PC-9 (cell line): ENCODE data around the gene TMEM132C. TPM values are rescaled to one million over a fixed set of nuclear protein-coding genes. Genes with fewer than 3 reads are reported as not detected.

Source experiments
- BruUV-seq: library from RNA; stranded (reverse); fragments of 400-500 nt; replicated peaks from 2 replicates; lab custom pipeline; 2021; lab: Mats Ljungman, UMichigan
- CTCF ChIA-PET: fragments of 300-600 bp; sonication (Branson Sonifier 250); formaldehyde crosslinking; loops from one replicate; lab custom pipeline; 2022; ENCODE audit warnings: antibody characterized with exemption; lab: Charles Lee
- POLR2A ChIA-PET: fragments of 300-600 bp; sonication (Branson Sonifier 250); formaldehyde crosslinking; loops from one replicate; lab custom pipeline; 2022; ENCODE audit warnings: antibody characterized with exemption; ENCODE audit not compliant: unreplicated experiment; lab: Charles Lee
- DNase-seq, 2 experiments: peaks; one replicate each; pipeline versions ENCODE4 v3.0.0 to v3.0.0-alpha.2; 2015 to 2022; ENCODE audit warnings: mixed read lengths in 1 of 2
- H2AFZ ChIP-seq: fragments of 200-600 bp; sonication (generic); 2 replicates; pipeline ENCODE4 v1.8.1; 2017; ENCODE audit warnings: antibody characterized with exemption
- H3F3A ChIP-seq: fragments of 200-600 bp; sonication (generic); 2 replicates; pipeline ENCODE4 v1.8.1; 2017; ENCODE audit warnings: antibody characterized with exemption, mild to moderate bottlenecking, low read depth; ENCODE audit not compliant: insufficient read depth
- H3K27ac ChIP-seq: fragments of 200-600 bp; sonication (generic); 2 replicates; pipeline ENCODE4 v1.6.1; 2016; ENCODE audit warnings: mixed run types
- H3K27me3 ChIP-seq: fragments of 200-600 bp; sonication (generic); 2 replicates; pipeline ENCODE4 v1.6.1; 2016; ENCODE audit warnings: low read depth, mixed run types; ENCODE audit not compliant: insufficient read depth
- H3K36me3 ChIP-seq: fragments of 200-600 bp; sonication (generic); 2 replicates; pipeline ENCODE4 v1.6.1; 2016; ENCODE audit warnings: low read depth, mixed run types
- H3K4me1 ChIP-seq: fragments of 200-600 bp; sonication (generic); replicated peaks from 2 replicates; pipeline ENCODE4 v1.6.1; 2016; ENCODE audit warnings: mixed run types; ENCODE audit not compliant: insufficient read depth
- H3K4me2 ChIP-seq: fragments of 200-600 bp; sonication (generic); 2 replicates; pipeline ENCODE4 v1.6.1; 2017; ENCODE audit warnings: mixed run types
- H3K4me3 ChIP-seq: fragments of 200-600 bp; sonication (generic); 2 replicates; pipeline ENCODE4 v1.6.1; 2016; ENCODE audit warnings: mixed run types
- H3K79me2 ChIP-seq: fragments of 200-600 bp; sonication (generic); 2 replicates; pipeline ENCODE4 v1.6.1; 2017; ENCODE audit warnings: low read depth, mixed run types
- H3K9me2 ChIP-seq: fragments of 200-600 bp; sonication (generic); 2 replicates; pipeline ENCODE4 v1.8.1; 2017; ENCODE audit warnings: mild to moderate bottlenecking; ENCODE audit not compliant: insufficient read depth
- H3K9me3 ChIP-seq: fragments of 200-600 bp; sonication (generic); 2 replicates; pipeline ENCODE4 v1.8.1; 2016; ENCODE audit warnings: low read depth; ENCODE audit not compliant: insufficient read depth
- H4K20me1 ChIP-seq: fragments of 200-600 bp; sonication (generic); 2 replicates; pipeline ENCODE4 v1.8.1; 2017; ENCODE audit not compliant: insufficient read depth
- CTCF ChIP-seq: fragments of 200-600 bp; sonication (generic); conservative IDR thresholded peaks from 2 replicates; pipeline ENCODE4 v1.6.1; 2017; ENCODE audit warnings: mixed run types, antibody characterized with exemption, mild to moderate bottlenecking, moderate library complexity
- EZH2 ChIP-seq: fragments of 200-600 bp; sonication (generic); IDR thresholded peaks from 2 replicates; pipeline ENCODE4 v1.8.0; 2017; ENCODE audit warnings: antibody characterized with exemption, low read depth
- intact Hi-C: fragments of 100-400 bp; cut with micrococcal nuclease; formaldehyde crosslinking; loops from one replicate; pipeline ENCODE4 v1.10.0; 2022; ENCODE audit not compliant: unreplicated experiment
- total RNA-seq: library from RNA; stranded (reverse); gene quantifications from 2 replicates; pipeline ENCODE4 v1.2.3, GENCODE V29; 2021

Gene TMEM132C
- total RNA-seq, 1 experiment from 2014 or later = not detected

GRCh38 chr12:128536810-128537209 is 269.8 kb downstream of the TMEM132C start:
- no peaks in the 10 kb centered on the region for H3K36me3 ChIP-seq
- CTCF ChIA-PET = no interaction called here

GRCh38 chr12:128537668-128538067 is 270.7 kb downstream of the TMEM132C start:
- Histone ChIP-seq H3K4me2 (no peak overlapping the region), H3K27ac (no peak overlapping the region), H3K4me3 (no peak overlapping the region), H3K9me3 (no peaks in the 10 kb centered on the region), H3K27me3 (peaks cover 6% of the 10 kb centered on the region), H3K79me2 (no peaks in the 10 kb centered on the region), H3K9me2 (no peaks in the 10 kb centered on the region), H3F3A (no peaks in the 10 kb centered on the region), H2AFZ (no peak overlapping the region), H3K36me3 (no peaks in the 10 kb centered on the region), H3K4me1 (no peaks in the 10 kb centered on the region), H4K20me1 (no peaks in the 10 kb centered on the region)
- CTCF ChIA-PET = no interaction called here
- DNase-seq = no peak
- TF ChIP-seq CTCF (no peak), EZH2 (no peak)
- POLR2A ChIA-PET = no interaction called here
- BruUV-seq = no TSS peak
- intact Hi-C loops = no loop called here

More at GRCh38 chr12:128536810-128537209, 269.8 kb downstream of the TMEM132C start:
- Histone ChIP-seq H2AFZ (no peak overlapping the region), H3F3A (no peaks in the 10 kb centered on the region), H3K4me1 (no peaks in the 10 kb centered on the region), H3K4me2 (no peak overlapping the region), H3K9me3 (no peaks in the 10 kb centered on the region), H3K4me3 (no peak overlapping the region), H3K27me3 (peaks cover 6% of the 10 kb centered on the region), H3K27ac (no peak overlapping the region), H3K79me2 (no peaks in the 10 kb centered on the region), H4K20me1 (no peaks in the 10 kb centered on the region), H3K9me2 (no peaks in the 10 kb centered on the region)
- POLR2A ChIA-PET = no interaction called here
- BruUV-seq = no TSS peak
- intact Hi-C loops = no loop called here
- no peak for DNase-seq
- TF ChIP-seq EZH2 = no peak
- no peak for TF ChIP-seq CTCF

DNA sequence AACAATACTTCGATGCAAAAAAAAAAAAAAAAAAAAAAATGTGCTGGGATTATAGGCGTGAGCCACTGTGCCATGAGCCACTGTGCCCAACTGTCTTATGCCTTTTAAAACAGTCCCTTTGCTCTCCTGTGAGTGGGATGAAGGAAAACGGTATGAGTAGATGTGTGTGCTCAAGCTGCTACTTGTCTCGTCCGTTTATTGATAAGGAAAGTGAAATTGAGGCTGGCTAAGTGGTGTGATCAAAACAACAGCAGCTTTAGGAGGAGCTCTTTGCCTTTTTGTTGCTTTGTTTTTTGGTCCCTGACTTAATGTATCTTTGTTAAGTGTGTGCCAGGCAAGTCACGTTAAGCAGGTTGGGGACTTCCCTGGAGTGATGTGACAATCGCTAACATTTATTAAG is 275.9 kb downstream of the TMEM132C start:
- Histone ChIP-seq H3K27me3 (peaks cover 23% of the 10 kb centered on the region), H2AFZ (no peak overlapping the region), H3F3A (no peaks in the 10 kb centered on the region), H3K4me3 (no peak overlapping the region), H3K4me1 (no peaks in the 10 kb centered on the region), H3K36me3 (no peaks in the 10 kb centered on the region), H3K9me2 (no peaks in the 10 kb centered on the region), H3K9me3 (no peaks in the 10 kb centered on the region), H3K4me2 (no peak overlapping the region), H3K27ac (no peak overlapping the region), H4K20me1 (no peaks in the 10 kb centered on the region), H3K79me2 (no peaks in the 10 kb centered on the region)
- intact Hi-C loops = no loop called here
- ChIA-PET POLR2A (no interaction called here), CTCF (no interaction called here)
- TF ChIP-seq CTCF (no peak), EZH2 (no peak)
- BruUV-seq = no TSS peak
- DNase-seq = no peak
